NCI-H1930 (cell line): ENCODE data around the gene PERCC1.
A peak's percentile ranks its signal among the peaks of the same experiment; 100 is the strongest.
"Not testable (repeated sequence)": the region's sequence is repeated elsewhere in the genome, so short reads cannot be mapped to it uniquely, and the experiment has no call there.

Experiments used
- DNase-seq, 2 experiments: peaks; one replicate each; lab custom pipeline; 2025; lab: John Stamatoyannopoulos, UW

The PERCC1 gene

DNA sequence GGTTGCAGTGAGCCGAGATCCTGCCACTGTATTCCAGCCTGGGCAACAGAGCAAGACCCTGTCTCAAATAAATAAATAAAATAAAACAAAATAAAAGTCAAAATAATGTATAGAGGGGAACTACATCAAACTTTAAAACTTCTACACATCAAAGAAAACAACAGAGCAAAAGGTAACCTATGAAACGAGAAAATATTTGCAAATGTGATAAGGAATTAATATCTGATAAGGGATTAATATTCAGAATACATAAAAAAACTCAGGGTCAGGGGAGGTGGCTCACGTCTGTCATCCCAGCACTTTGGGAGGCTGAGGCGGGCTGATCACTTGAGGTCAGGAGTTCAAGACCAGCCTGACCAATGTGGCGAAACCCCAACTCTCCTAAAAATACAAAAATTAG lies 38.3 kb downstream of the PERCC1 start:
- DNase-seq = not testable (repeated sequence)

DNA sequence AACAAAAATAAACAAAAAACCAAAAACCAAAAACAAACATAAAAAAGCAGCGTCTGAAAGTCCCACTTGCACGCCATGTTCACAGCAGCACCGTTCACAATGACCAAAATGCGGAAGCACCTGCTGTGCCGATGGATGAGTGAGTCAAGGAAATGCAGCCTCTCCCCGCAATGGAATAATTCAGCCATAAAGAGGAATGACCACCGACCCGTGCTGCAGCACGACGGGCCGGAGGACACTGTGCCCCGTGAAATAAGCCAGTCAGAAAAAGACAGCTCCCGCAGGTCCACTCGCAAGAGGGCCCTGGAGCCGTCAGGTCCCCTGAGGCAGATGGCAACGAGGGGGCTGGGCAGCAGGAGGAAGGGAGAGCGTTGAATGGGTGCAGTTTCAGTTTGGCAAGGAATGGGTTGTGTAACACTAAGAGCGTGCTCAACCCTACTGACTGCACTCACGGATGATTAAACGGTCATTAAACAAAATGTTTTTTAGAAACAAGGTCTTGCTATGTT lies 38.9 kb downstream of the PERCC1 start:
- no peak for DNase-seq

DNA sequence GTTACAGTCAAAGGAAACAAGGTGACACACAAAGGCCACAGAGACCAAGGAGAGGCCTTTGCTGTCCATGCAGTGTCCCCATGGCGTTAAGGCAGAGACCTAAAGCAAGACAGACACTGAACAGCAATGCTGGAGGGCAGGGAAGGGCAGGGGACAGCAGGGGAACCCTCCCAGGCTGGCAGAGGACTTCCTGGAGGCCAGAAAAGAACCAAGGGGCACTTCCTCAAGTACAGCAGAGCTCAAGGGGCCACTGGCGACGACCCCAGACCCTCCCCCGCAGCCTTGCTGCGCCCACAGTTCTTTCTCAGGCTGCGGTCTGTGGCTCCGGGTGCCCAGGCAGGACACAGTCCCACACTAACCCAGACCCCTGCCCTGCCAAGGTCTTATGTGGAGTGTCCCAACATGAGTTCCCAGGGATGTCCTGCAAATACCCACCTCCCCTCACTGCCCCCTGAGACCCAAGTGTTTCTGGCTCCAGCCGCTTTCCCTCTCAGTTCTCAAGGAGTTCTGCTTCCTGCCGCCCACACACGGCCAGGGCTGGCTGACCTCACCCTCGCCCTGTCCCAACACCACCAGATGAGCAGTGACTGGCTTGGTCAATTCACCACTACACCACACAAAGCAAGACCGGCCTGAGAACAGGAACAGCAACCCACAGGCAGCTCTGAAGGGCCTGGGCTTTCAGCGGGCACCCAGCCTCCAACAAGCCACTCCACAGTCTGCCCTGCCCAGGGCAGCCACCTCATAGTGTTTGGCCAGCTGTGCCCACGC lies 39.8 kb downstream of the PERCC1 start:
- no peak for DNase-seq

DNA sequence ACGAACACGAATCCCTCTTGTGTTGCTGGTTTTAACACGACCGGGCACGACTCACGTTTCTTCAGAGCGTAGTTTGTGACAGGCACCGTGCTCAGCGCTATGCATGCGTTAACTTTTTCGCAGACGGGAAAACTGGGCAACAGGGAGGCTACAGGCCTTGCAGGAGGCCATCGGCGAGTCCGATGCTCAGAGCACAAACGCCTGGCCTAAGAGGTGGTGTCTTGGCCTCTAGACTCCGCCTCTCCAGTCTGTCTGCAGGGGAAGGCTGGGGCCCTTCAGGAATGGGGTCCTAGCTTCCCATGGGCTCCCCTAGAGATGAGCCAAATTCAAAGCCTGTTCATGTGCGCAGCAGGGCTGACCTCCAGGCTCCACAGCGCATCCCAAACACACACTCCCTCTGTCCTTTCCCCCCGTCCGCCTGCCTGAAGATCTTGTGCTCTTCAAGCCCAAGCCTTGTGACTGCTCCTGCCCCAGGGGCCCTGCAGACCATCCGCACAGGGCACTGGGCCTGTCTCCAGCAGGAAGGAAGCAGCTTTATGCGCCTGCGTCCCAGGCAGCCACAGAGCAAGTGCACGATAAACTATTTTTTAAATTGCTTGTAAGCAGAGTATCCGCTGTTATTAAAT lies 40.8 kb downstream of the PERCC1 start:
- no peak for DNase-seq

DNA sequence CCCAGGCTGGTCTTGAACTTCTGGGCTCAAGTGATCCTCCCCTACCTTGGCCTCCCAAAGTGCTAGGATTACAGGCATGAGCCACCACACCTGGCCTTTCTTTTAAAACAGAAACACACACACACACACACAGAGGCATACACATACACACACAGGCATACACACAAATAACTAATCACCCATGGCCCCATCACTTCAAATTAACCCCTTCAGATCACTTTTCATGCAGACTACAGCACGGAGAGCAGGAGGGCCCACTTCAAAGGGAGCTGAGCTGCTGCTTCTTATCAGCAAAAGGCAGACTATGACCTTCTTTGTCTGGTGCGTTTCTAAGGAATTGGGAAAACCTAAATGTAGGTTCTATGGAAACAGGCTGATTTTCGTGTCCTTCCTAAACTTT lies 42.1 kb downstream of the PERCC1 start:
- DNase-seq = no peak

DNA sequence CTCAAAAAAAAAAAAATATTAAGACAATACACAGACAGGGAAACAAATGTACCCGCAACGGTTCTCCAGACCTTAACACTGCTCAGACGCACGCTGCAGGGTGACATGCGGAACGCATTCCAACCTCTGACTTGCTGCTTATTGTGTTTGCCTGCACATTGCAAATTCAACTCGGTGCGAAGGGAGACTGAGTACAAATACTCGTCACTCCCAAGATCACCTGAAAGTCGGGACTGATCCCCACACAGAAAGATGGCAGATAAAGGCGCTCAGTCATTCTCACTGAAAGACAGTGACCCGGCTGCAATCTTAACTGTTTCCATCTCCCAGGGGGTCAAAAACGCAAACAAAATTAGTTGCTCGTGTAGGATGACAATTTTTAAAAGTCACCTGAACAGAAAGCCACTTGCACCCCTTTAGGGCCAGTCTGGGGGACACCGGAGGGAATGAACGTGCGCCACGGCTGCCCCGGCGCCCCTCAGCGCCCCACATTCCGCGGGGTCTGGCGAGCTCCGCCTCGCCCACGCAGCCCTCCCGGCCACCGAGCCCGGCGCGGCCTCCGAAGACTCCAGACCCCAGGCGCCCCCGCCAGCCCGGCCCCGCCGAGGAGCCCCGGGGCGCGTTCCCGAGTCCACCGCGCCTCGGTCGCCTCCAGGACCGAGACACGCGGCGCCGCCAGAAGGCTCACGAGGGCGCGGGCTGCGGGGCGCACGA lies 43.4 kb downstream of the PERCC1 start:
- DNase-seq = no peak

DNA sequence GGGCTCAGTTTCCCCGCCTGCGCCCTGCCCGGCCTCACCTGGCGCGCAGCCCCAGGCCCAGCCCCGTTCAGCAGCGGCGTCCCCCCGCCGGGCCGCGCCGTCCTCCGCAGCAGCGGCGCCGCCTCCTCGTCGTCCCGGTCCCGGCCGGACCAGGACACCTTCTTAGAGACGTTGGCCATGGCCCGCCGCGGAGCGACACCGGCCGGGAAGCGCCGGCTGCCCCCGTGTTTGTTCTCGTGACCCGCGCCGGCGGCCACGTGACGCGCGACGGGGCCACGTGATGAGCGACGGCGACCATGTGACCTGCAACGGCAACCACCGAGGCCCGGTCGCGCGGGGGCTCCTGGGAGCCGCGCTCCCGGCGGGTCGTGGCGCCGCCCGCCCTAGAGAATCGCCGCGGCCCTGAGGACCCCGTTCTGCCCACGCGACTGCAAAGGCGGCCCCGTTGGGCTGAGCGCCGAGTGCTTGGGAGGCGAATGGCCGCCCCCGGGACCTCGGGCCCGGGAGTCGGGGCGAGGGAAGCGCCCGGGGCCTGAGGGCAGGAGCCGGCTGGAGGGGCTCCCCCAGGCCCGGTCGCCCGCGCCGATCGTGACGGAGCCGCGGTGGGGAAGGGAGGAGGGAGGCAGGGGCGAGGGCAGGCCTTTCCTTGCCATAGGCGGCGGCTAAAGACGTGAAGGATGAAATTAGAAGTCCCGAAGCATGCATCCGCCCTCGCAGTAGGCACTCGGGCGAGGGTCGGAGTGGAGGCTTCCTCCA lies 44.1 kb downstream of the PERCC1 start, which contains the start of gene CLCN7:
CLCN7 (minus strand) TSS at position 233 of the 756 bp plus-strand sequence; CDS start at position 179, 54 bp downstream.
- peak; percentile 71 to 89 for DNase-seq

DNA sequence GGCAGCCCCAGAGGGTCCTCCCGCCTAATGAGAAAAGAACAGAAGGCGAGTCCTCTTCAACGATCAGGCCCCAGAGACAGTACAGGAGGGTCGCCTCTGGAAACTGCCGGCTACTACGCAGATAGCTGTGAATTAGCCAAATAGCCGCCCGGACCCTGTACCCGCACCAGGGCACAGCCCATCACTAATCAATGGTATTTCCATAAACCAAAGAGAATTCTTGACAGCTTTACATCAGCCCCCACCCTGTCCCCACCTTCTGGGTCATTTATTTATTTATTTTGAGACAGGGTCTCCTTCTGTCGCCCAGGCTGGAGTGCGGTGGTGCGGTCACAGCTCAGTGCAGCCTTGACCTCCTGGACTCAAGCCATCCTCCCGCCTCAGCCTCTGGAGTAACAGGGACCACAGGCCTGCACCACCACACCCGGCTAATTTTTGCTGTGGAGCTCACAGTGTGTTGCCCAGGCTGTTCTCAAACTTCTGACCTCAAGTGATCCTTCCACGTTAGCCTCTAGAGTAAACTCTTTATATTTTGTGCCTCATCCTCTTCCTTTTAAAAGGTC lies 44.8 kb downstream of the PERCC1 start:
- DNase-seq = no peak

DNA sequence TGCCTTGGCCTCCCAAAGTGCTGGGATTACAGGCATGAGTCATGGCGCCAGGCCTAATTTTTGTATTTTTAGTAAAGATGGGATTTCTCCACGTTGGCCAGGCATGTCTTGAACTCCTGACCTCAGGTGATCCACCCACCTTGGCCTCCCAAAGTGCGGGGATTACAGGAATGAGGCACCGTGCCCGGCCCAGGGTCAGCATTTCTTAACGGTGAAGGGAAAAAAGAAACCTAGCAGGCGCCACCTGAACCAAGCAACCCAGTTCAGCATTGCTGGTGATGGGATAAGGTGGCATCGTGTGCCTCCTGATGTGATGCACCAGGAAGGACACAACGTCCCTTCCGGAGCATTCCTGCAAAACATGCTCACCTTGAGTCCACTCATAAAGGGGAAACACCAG lies 46.2 kb downstream of the PERCC1 start:
- no peak for DNase-seq

DNA sequence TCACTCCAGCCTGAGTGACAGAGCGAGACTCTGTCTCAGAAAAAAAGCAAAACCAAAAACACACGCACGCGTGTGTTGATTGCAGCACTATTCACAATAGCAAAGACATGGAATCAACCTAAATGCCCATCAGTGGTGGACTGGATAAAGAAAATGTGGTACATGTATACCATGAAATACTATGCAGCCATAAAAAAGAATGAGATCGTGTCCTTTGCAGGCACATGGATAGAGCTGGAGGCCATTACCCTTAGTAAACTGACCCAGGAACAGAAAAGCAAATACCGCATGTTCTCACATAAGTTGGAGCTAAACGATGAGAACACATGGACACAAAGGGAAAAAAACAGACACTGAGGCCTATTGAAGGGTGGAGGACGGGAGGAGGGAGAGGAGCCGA lies 48.1 kb downstream of the PERCC1 start:
- DNase-seq = not testable (repeated sequence)

DNA sequence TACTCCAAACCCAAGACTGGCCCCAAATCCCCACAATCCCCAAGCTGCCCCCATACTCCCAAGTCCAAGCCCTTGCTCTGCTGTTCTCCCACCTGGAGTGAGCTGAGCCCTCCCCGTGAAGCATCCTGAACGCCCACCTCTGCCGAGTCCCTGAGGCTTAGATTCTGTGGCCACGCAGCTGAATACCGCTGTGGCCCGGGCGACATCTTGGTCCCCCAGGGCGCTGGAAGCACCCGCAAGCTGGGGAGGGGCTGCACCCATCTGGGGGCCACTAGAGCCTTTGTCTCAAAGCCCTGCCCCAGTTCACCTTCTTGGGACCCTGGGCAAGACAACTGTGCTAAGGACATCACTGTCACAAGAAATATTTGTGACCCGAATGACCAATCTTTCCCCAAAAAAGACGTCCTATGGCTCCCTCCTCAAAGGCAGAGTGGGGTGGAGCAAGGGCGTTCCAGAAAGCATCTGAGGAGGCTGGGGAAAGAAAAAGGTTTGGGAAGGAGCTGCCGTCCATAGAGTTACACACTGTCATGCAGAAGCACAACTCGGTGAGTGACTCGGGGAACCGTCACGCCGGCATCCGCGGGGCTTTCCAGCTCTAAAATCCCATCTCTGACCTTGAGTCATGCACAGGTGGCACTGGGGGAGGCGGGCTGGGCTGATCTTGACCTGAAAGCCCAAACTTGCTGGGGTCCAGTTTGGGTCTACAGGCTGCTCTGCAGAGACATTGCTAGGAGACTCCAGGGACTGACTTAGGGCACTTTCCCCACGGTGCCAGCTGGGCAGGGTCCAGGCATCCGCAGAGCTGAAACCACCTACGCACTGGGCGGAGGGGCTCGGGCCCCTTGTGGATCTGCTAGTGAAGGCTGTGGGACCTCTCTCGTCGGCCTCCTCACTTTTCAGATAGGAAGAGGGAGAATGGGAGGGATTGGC lies 51.3 kb downstream of the PERCC1 start:
- no peak for DNase-seq
